HG03280 (cell line): Measurements from ENCODE around the gene EEF1E1.
A peak's percentile ranks its signal among the peaks of the same experiment; 100 is the strongest.

ENCODE experiments used
- ATAC-seq: cut with Tn5 transposase; IDR thresholded peaks from one replicate; pipeline ENCODE4 v1.9.1; 2021; ENCODE audit warnings: mild to moderate bottlenecking, moderate library complexity; ENCODE audit not compliant: unreplicated experiment

The EEF1E1 gene

GRCh38 chr6:8102122-8102958 is at the start of gene EEF1E1:
EEF1E1 (minus strand) TSS chr6:8102548; CDS start chr6:8102521, 27 bp downstream.
- ATAC-seq = peak; percentile 99

DNA sequence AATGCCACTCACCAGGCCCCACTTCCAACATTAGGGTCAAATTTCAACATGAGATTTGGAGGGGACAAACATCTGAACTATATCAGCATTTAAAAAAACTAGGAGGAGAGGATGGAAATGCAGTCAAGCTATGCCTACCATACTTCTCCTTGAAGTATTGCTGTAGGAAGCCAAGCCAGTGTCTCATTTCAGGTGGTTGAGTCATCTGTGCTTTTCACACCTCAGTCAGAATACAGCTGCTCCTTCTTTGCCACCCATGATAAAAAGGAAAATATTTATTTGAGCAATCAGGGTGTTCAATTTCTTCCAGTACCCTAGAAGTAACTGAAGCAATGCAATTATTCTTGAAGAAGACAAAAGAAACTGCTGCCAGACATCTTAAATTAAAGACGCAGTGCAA is 47.0 kb upstream of the EEF1E1 start:
- no peak for ATAC-seq

DNA sequence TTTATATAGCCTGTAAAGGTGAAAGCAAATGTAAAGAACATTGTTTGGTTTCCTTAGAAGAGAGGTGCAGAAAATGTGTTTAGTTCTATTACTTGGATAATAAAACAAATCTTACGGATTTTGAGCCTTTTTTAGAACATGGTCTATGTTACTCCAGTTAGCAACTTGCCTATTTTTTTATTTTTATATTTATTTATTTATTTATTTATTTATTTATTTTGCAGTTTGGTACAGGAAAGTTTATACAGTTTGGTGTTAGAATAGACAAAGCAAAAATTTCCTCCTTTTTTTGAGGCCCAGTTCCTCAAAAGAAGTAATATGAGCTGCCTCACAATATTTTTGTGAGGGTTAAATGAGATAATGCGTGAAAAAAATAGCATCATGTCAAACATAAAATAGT is 41.6 kb upstream of the EEF1E1 start:
- ATAC-seq = no peak

- no peak for ATAC-seq
Observed at GRCh38 chr6:8139451-8139850, 37.1 kb upstream of the EEF1E1 start.

DNA sequence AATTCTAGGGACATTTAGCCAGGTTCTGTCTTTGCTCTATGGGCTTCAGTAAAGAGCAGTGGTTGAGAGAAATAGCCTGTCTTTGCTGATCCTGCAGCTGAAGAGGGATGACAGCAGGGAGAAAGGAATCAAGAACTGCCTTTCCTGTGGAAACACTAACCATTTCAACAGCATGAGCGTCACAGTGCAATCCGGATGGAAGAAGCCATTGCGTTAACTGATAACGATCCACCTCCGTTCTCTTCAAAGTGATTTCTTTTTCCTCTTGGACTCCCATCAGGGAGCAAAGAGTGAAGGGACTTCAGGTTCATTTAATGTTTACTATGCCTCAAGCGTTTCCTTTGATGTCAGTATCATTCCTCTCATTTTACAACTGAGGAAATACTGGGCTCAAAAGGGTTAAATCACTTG is 35.2 kb upstream of the EEF1E1 start:
- no peak for ATAC-seq

GRCh38 chr6:8135276-8135675 is 32.9 kb upstream of the EEF1E1 start:
- no peak for ATAC-seq

- no peak for ATAC-seq
Observed at GRCh38 chr6:8132130-8132529, 29.8 kb upstream of the EEF1E1 start.

GRCh38 chr6:8131265-8131897 is 29.0 kb upstream of the EEF1E1 start:
- ATAC-seq = peak; percentile 76

- ATAC-seq = no peak
Observed at GRCh38 chr6:8130399-8130798, 28.1 kb upstream of the EEF1E1 start.

- ATAC-seq = no peak
Observed at GRCh38 chr6:8123236-8123635, 20.9 kb upstream of the EEF1E1 start.

DNA sequence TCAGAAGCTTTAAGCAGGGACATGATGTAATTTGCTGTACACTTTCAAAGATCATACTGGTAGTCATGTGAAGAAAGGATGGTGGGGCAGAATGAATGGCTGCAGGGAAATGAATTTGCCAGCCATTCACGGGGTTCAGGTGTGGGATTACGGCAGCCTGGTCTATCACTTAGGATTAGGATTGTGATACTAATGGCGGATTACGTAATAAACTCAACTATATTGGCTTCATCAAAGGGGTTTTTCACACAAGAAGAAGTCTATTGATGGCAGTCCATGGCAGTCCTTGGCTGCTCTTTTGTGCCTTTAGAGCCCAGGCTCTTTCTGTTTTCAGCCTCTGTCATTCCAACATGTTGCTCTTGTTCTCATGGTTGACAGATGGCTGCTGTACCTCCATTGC is 12.6 kb upstream of the EEF1E1 start:
- no peak for ATAC-seq

DNA sequence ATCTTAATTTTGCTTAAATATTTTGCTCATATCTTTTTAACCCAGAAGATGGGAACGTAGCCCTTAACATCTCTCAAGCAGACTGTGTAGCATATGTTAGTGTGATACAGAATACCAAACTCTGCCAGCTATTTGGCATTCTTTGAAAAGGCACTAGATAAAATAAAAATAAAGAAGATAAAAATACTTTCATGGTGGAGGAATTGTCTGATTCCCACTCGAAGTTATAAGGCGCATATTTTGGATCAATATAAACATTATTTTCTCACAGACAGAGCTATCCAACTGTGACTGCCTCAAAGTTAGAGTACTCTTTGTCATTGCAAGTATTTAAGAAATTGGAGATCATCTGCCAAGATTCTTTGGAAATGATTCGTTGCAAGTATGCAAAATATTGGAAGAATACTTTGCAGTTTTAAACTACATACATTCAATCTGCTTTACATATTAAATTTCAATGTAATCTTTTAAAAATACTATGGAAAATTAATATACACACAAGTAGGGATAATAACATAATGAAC is 10.8 kb upstream of the EEF1E1 start:
- no peak for ATAC-seq

GRCh38 chr6:8110725-8111124 is 8.4 kb upstream of the EEF1E1 start:
- ATAC-seq = peak; percentile 11

GRCh38 chr6:8110117-8110721 is 7.9 kb upstream of the EEF1E1 start:
- peak; percentile 89 for ATAC-seq

DNA sequence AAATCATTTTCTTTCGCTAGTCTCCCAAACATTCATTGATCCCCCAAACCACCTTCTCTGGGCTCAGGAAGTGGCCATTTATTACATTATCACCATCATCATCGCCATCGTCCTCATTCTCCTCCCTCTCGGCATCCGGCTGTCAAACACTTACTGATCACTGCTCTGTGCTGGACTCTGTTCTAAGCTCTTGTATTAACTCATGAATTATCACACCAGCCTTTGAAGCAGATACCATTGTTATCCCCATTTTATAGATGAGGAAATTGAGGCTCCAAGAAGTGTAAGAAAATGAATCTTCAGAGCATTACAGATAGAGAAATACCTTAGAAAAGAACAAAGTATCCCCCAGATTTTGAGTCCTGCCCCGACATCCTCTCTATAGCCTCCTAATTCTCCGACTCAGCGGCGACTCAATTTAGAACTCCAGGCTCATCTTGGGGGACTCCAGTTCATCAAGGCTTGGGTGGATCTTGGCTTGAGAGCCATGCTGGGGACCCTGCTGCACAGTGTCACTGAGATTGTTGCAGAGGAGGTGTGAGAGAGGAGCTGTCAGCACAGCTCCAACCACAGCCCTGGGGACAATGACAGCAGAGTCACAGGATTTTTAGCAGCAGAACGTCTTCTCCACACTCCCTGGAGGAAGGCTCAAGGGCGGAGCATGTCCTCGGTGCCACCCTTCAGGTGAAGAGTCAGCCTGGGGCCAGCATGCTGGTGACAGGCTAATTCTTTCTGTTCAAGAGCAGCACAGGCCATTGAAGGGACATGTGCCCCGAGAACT is 6.6 kb upstream of the EEF1E1 start:
- no peak for ATAC-seq

GRCh38 chr6:8108031-8108660 is 5.8 kb upstream of the EEF1E1 start:
- no peak for ATAC-seq

- ATAC-seq = no peak
Observed at GRCh38 chr6:8105791-8106190, 3.4 kb upstream of the EEF1E1 start.

GRCh38 chr6:8103726-8104125 is 1.4 kb upstream of the EEF1E1 start:
- ATAC-seq = no peak

DNA sequence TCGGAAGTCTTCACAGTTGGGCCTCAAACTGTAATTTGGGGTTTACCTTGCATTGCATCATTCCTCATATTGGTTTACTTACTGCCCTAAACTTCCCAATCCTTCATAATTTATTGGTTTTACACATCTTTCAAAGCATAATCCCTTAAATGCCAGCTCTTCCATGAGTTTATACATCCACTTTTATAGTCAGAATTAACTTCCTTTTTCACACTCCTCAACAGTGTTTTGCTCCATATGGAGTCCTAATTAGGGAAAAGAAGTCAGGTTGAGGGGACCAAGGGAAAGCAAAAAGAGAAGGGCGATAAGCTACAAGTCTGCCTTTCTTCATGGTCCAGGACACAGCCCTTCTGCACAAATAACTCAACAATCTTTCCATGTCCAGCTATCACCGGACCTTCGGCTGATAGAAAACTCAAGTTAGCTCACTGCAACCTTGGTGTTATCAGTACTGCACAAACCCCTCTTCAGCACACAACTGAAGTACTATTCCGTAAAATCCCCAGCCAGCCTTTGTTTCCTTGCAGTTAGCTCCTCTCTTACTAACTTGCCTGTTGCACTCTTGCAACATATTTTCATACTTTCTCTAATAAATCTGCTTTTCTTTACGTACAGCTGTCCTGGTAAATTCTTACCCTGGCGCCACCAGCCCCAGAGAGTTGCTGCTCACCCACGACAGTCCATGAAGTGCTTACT is 2.0 kb downstream of the EEF1E1 start:
- no peak for ATAC-seq

GRCh38 chr6:8090650-8091049 is 11.7 kb downstream of the EEF1E1 start:
- no peak for ATAC-seq
